ENCODE results near the gene ANO1. TPM values are rescaled to one million over a fixed set of nuclear protein-coding genes. Genes with fewer than 3 reads are reported as not detected.

The ANO1 gene
- total and polyA plus RNA-seq, 2 donors (not counting 1 experiment from before 2014, with no cell fraction given) = not detected

- Mint-ChIP-seq H3K4me3 (no peak overlapping the region), H3K27me3 (peaks cover 9% of the 10 kb centered on the region), H3K4me1 (no peaks in the 10 kb centered on the region), H3K9me3 (ENCODE audit: insufficient read depth) (no peaks in the 10 kb centered on the region), H3K27ac (no peak overlapping the region)
- intact Hi-C loops (cut with micrococcal nuclease) = no loop called here
- H3K27me3 ChIP-seq (replicated peaks in 1 of 4; ENCODE audit: control extremely low read depth in 1 of 4, control insufficient read depth in 3 of 4, insufficient read depth in 4 of 4, low read length in 3 of 4) = no peaks in the 10 kb centered on the region
- 34% methylated on average over 27 of the region's 29 CpGs for WGBS (ENCODE audit: insufficient coverage)
- no peak overlapping the region for H3K4me3 ChIP-seq (ENCODE audit: control extremely low read depth in 1 of 5, extremely low read depth in 1 of 5, insufficient read depth in 1 of 5, low read depth in 2 of 5, low read length in 4 of 5)
- H3K36me3 ChIP-seq (replicated peaks in 1 of 2; ENCODE audit: control extremely low read depth in 1 of 2, control insufficient read depth in 1 of 2, extremely low read depth in 1 of 2, insufficient read depth in 2 of 2, low read length in 1 of 2) = no peaks in the 10 kb centered on the region
- H3K4me2 ChIP-seq (replicated peaks; ENCODE audit: low read depth, low read length, poor library complexity, severe bottlenecking) = no peak overlapping the region
- no peak for ATAC-seq (ENCODE audit: low read depth)
- H3K4me1 ChIP-seq (ENCODE audit: control insufficient read depth in 2 of 2, insufficient read depth in 2 of 2, low read length in 2 of 2) = no peaks in the 10 kb centered on the region
- no peak for DNase-seq
- TF ChIP-seq EZH2 (IDR thresholded peaks at IDR 0.05; ENCODE audit: borderline replicate concordance, insufficient read depth, low read depth, low read length, poor library complexity, severe bottlenecking) = no peak
- TF ChIP-seq, protein P1, sequence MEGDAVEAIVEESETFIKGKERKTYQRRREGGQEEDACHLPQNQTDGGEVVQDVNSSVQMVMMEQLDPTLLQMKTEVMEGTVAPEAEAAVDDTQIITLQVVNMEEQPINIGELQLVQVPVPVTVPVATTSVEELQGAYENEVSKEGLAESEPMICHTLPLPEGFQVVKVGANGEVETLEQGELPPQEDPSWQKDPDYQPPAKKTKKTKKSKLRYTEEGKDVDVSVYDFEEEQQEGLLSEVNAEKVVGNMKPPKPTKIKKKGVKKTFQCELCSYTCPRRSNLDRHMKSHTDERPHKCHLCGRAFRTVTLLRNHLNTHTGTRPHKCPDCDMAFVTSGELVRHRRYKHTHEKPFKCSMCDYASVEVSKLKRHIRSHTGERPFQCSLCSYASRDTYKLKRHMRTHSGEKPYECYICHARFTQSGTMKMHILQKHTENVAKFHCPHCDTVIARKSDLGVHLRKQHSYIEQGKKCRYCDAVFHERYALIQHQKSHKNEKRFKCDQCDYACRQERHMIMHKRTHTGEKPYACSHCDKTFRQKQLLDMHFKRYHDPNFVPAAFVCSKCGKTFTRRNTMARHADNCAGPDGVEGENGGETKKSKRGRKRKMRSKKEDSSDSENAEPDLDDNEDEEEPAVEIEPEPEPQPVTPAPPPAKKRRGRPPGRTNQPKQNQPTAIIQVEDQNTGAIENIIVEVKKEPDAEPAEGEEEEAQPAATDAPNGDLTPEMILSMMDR (IDR thresholded peaks at IDR 0.05) = no peak
- no peaks in the 10 kb centered on the region for H3K79me2 ChIP-seq (ENCODE audit: control insufficient read depth, insufficient read depth, low read length)
- ChIA-PET CTCF (no interaction called here), POLR2A (no interaction called here)
- H3K27ac ChIP-seq (ENCODE audit: low read length in 2 of 2) = no peak overlapping the region
- no peak overlapping the region for H2AFZ ChIP-seq (ENCODE audit: insufficient read depth, low read depth, low read length, poor library complexity, severe bottlenecking)
- H3K9me3 ChIP-seq (ENCODE audit: control extremely low read depth in 1 of 3, control insufficient read depth in 2 of 3, insufficient read depth in 1 of 3, low read length in 2 of 3) = no peaks in the 10 kb centered on the region
- H3K9ac ChIP-seq (ENCODE audit: low read length) = no peak overlapping the region
- no peaks in the 10 kb centered on the region for H4K20me1 ChIP-seq (ENCODE audit: control insufficient read depth, insufficient read depth, low read length, poor library complexity, severe bottlenecking)
Observed at GRCh38 chr11:70111269-70112016, 33.3 kb downstream of the ANO1 start.

DNA sequence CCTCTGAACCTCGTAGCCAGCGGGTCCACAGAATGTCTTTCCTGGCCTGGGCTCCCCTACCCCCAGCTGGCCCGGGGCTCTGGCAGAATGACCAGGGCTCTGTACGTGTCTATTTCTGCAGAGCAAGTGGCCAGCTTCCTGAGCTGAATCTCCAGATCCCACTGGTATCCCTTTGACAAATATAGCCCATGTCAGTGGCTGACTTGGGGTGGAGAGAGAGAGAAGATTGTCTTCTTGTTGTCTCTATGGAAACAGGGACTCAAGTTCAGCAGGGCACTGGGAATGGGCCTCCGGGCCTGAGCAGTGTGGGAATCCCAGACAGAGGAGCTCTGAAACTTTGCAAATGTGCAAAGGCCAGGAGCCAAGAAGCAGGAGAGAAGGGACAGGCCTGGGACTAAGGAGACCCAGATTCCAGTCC lies 33.9 kb downstream of the ANO1 start:
- Histone ChIP-seq H3K4me1 (ENCODE audit: control insufficient read depth in 2 of 2, insufficient read depth in 2 of 2, low read length in 2 of 2) (no peaks in the 10 kb centered on the region), H3K27me3 (replicated peaks in 1 of 4; ENCODE audit: control extremely low read depth in 1 of 4, control insufficient read depth in 3 of 4, insufficient read depth in 4 of 4, low read length in 3 of 4) (no peaks in the 10 kb centered on the region), H2AFZ (ENCODE audit: insufficient read depth, low read depth, low read length, poor library complexity, severe bottlenecking) (no peak overlapping the region), H3K79me2 (ENCODE audit: control insufficient read depth, insufficient read depth, low read length) (no peaks in the 10 kb centered on the region), H4K20me1 (ENCODE audit: control insufficient read depth, insufficient read depth, low read length, poor library complexity, severe bottlenecking) (no peaks in the 10 kb centered on the region), H3K27ac (ENCODE audit: low read length in 2 of 2) (no peak overlapping the region), H3K4me3 (ENCODE audit: control extremely low read depth in 1 of 5, extremely low read depth in 1 of 5, insufficient read depth in 1 of 5, low read depth in 2 of 5, low read length in 4 of 5) (no peak overlapping the region), H3K4me2 (replicated peaks; ENCODE audit: low read depth, low read length, poor library complexity, severe bottlenecking) (no peak overlapping the region), H3K36me3 (replicated peaks in 1 of 2; ENCODE audit: control extremely low read depth in 1 of 2, control insufficient read depth in 1 of 2, extremely low read depth in 1 of 2, insufficient read depth in 2 of 2, low read length in 1 of 2) (no peaks in the 10 kb centered on the region), H3K9me3 (ENCODE audit: control extremely low read depth in 1 of 3, control insufficient read depth in 2 of 3, insufficient read depth in 1 of 3, low read length in 2 of 3) (no peaks in the 10 kb centered on the region), H3K9ac (ENCODE audit: low read length) (no peak overlapping the region)
- ChIA-PET POLR2A (no interaction called here), CTCF (no interaction called here)
- ATAC-seq (ENCODE audit: low read depth) (no peak), DNase-seq (no peak)
- TF ChIP-seq EZH2 (IDR thresholded peaks at IDR 0.05; ENCODE audit: borderline replicate concordance, insufficient read depth, low read depth, low read length, poor library complexity, severe bottlenecking) = no peak
- TF ChIP-seq, protein P1 (IDR thresholded peaks at IDR 0.05) = no peak
- no peaks in the 10 kb centered on the region for H3K9me3 Mint-ChIP-seq (ENCODE audit: insufficient read depth)
- H3K27ac Mint-ChIP-seq = no peak overlapping the region
- H3K4me1 Mint-ChIP-seq = no peaks in the 10 kb centered on the region
- intact Hi-C loops (cut with micrococcal nuclease) = no loop called here
- H3K4me3 Mint-ChIP-seq = no peak overlapping the region
- peaks cover 9% of the 10 kb centered on the region for H3K27me3 Mint-ChIP-seq
- WGBS (ENCODE audit: insufficient coverage) = 50% methylated on average over 4 of the region's 5 CpGs

Data from B cell (primary cell).